ENCODE data around the gene ZFHX2. TPM values are rescaled to one million over a fixed set of nuclear protein-coding genes. Genes with fewer than 3 reads are reported as not detected.

The ZFHX2 gene
- total RNA-seq, 1 donor from 2014 or later: 3.1 TPM

- DNase-seq (ENCODE audit: low spot score): no peak
Observed at GRCh38 chr14:23481362-23481970, 70.1 kb downstream of the ZFHX2 start.

- no peak for DNase-seq (ENCODE audit: low spot score)
Observed at GRCh38 chr14:23478109-23478759, 73.3 kb downstream of the ZFHX2 start.

GRCh38 chr14:23470947-23471346 lies 80.6 kb downstream of the ZFHX2 start:
- no peak for DNase-seq (ENCODE audit: low spot score)

Other genes with a start within 250 kb of the ZFHX2 start
- gene PPP1R3E, start 248.9 kb downstream of the ZFHX2 start, total RNA-seq: 8.0 TPM
- 60.1 TPM for gene BCL2L2, start 244.9 kb downstream of the ZFHX2 start, total RNA-seq
- gene PABPN1, start 230.3 kb downstream of the ZFHX2 start, total RNA-seq: 129 TPM
- 7.0 TPM for gene SLC22A17, start 198.9 kb downstream of the ZFHX2 start, total RNA-seq
- gene EFS, start 186.6 kb downstream of the ZFHX2 start, total RNA-seq: 15.5 TPM
- not detected for gene IL25, start 179.0 kb downstream of the ZFHX2 start, total RNA-seq
- not detected for gene CMTM5, start 174.7 kb downstream of the ZFHX2 start, total RNA-seq
- not detected for gene MYH6, start 143.5 kb downstream of the ZFHX2 start, total RNA-seq
- not detected for gene MYH7, start 116.1 kb downstream of the ZFHX2 start, total RNA-seq
- gene NGDN, start 82.1 kb downstream of the ZFHX2 start, total RNA-seq: 29.7 TPM
- 16.7 TPM for gene THTPA, start 4.5 kb upstream of the ZFHX2 start, total RNA-seq
- gene AP1G2, start 16.0 kb upstream of the ZFHX2 start, total RNA-seq: 32.8 TPM
- gene JPH4, start 27.0 kb upstream of the ZFHX2 start, total RNA-seq: 1.1 TPM
- gene DHRS2, start 84.6 kb upstream of the ZFHX2 start, total RNA-seq: not detected